ES-I3 (cell line): Measurements from ENCODE around the gene APOA4.
A peak's percentile ranks its signal among the peaks of the same experiment; 100 is the strongest.
"Not testable (repeated sequence)": the region's sequence is repeated elsewhere in the genome, so short reads cannot be mapped to it uniquely, and the experiment has no call there.

Experiments used
- H3K36me3 ChIP-seq: 2 replicates; pipeline ENCODE4 v1.6.1; 2013; ENCODE audit warnings: mild to moderate bottlenecking, low read length, control low read depth, moderate library complexity; ENCODE audit not compliant: insufficient read depth
- H3K4me1 ChIP-seq: 2 replicates; pipeline ENCODE4 v1.6.1; 2013; ENCODE audit warnings: mild to moderate bottlenecking, control low read depth, low read length; ENCODE audit not compliant: insufficient read depth
- H3K9ac ChIP-seq: 2 replicates; pipeline ENCODE4 v1.6.1; 2013; ENCODE audit warnings: low read depth, mild to moderate bottlenecking, low read length, moderate library complexity
- H3K9me3 ChIP-seq: 2 replicates; pipeline ENCODE4 v1.6.1; 2013; ENCODE audit warnings: mild to moderate bottlenecking, low read length, moderate library complexity; ENCODE audit not compliant: control insufficient read depth, insufficient read depth

Gene APOA4

GRCh38 chr11:116840224-116840745 is 17.2 kb upstream of the APOA4 start:
- peaks cover 2% of the 10 kb centered on the region; the same call in 1 of the 2 replicates for H3K36me3 ChIP-seq
- H3K9me3 ChIP-seq = no peaks in the 10 kb centered on the region
- H3K4me1 ChIP-seq = peaks cover 10% of the 10 kb centered on the region; the same call in 1 of the 2 replicates
- H3K9ac ChIP-seq = no peak overlapping the region

GRCh38 chr11:116838321-116839084 is 15.4 kb upstream of the APOA4 start:
- peaks cover 10% of the 10 kb centered on the region; the same call in 1 of the 2 replicates for H3K4me1 ChIP-seq

GRCh38 chr11:116837231-116838091 is 14.4 kb upstream of the APOA4 start, which contains the start of gene APOA1:
APOA1 (minus strand) TSS chr11:116837622; CDS start chr11:116837387, 235 bp downstream.
- Histone ChIP-seq H3K9me3 (no peaks in the 10 kb centered on the region), H3K4me1 (peaks cover 10% of the 10 kb centered on the region; the same call in 1 of the 2 replicates), H3K36me3 (no peaks in the 10 kb centered on the region), H3K9ac (no peak within 1 kb of the TSS)

More at GRCh38 chr11:116838321-116839084, 15.4 kb upstream of the APOA4 start:
- Histone ChIP-seq H3K9ac (no peak overlapping the region), H3K9me3 (no peaks in the 10 kb centered on the region), H3K36me3 (no peaks in the 10 kb centered on the region)

GRCh38 chr11:116836632-116836991 is 13.5 kb upstream of the APOA4 start:
- H3K4me1 ChIP-seq = peaks cover 10% of the 10 kb centered on the region; the same call in 1 of the 2 replicates
- no peaks in the 10 kb centered on the region for H3K36me3 ChIP-seq
- no peak overlapping the region for H3K9ac ChIP-seq
- no peaks in the 10 kb centered on the region for H3K9me3 ChIP-seq

- H3K4me1 ChIP-seq = peaks cover 10% of the 10 kb centered on the region; the same call in 1 of the 2 replicates
- no peaks in the 10 kb centered on the region for H3K9me3 ChIP-seq
- H3K9ac ChIP-seq = peak overlapping the region; percentile 41; the same call in 1 of the 2 replicates
- H3K36me3 ChIP-seq = no peaks in the 10 kb centered on the region
Measured at GRCh38 chr11:116835791-116836631, 12.9 kb upstream of the APOA4 start.

GRCh38 chr11:116835042-116835772 is 12.1 kb upstream of the APOA4 start:
- Histone ChIP-seq H3K36me3 (no peaks in the 10 kb centered on the region), H3K9ac (peak overlapping the region; percentile 41), H3K4me1 (peaks cover 10% of the 10 kb centered on the region; the same call in 1 of the 2 replicates), H3K9me3 (no peaks in the 10 kb centered on the region)

GRCh38 chr11:116834535-116835041 is 11.5 kb upstream of the APOA4 start:
- peaks cover 12% of the 10 kb centered on the region; the same call in 1 of the 2 replicates for H3K4me1 ChIP-seq
- H3K9me3 ChIP-seq, H3K9ac ChIP-seq, H3K36me3 ChIP-seq: not testable (repeated sequence)

- no peaks in the 10 kb centered on the region for H3K36me3 ChIP-seq
- H3K9ac ChIP-seq = no peak overlapping the region
- H3K9me3 ChIP-seq = no peaks in the 10 kb centered on the region
- H3K4me1 ChIP-seq = peaks cover 16% of the 10 kb centered on the region; the same call in 1 of the 2 replicates
Measured at GRCh38 chr11:116833816-116834534, 10.9 kb upstream of the APOA4 start.

- no peaks in the 10 kb centered on the region for H3K9me3 ChIP-seq
Measured at GRCh38 chr11:116833491-116833815, 10.3 kb upstream of the APOA4 start.

GRCh38 chr11:116832350-116833290 is 9.5 kb upstream of the APOA4 start:
- Histone ChIP-seq H3K36me3 (no peaks in the 10 kb centered on the region), H3K9ac (no peak overlapping the region), H3K9me3 (no peaks in the 10 kb centered on the region), H3K4me1 (peaks cover 9% of the 10 kb centered on the region; the same call in 1 of the 2 replicates)

More at GRCh38 chr11:116833491-116833815, 10.3 kb upstream of the APOA4 start:
- Histone ChIP-seq H3K36me3 (no peaks in the 10 kb centered on the region), H3K4me1 (peaks cover 16% of the 10 kb centered on the region; the same call in 1 of the 2 replicates), H3K9ac (no peak overlapping the region)

- H3K4me1 ChIP-seq = peaks cover 6% of the 10 kb centered on the region; the same call in 1 of the 2 replicates
- no peaks in the 10 kb centered on the region for H3K9me3 ChIP-seq
- H3K9ac ChIP-seq = no peak overlapping the region
- no peaks in the 10 kb centered on the region for H3K36me3 ChIP-seq
Measured at GRCh38 chr11:116831790-116832349, 8.8 kb upstream of the APOA4 start.
